Endothelial cell of umbilical vein (primary cell): ENCODE data around the gene KCP. TPM values are rescaled to one million over a fixed set of nuclear protein-coding genes. Genes with fewer than 3 reads are reported as not detected.

Source experiments
- BruUV-seq: library from RNA; stranded (reverse); fragments of 400-500 nt; replicated peaks from 2 replicates; lab custom pipeline; 2021; lab: Mats Ljungman, UMichigan
- CTCF ChIA-PET: fragments of 300-600, 350-600 bp; sonication (Branson Sonifier 250); formaldehyde crosslinking; loops from one replicate; lab custom pipeline; 2021; ENCODE audit warnings: antibody characterized with exemption, inconsistent platforms; lab: Charles Lee
- POLR2A ChIA-PET: fragments of 300-600, 350-600 bp; sonication (Branson Sonifier 250); formaldehyde crosslinking; loops from one replicate; lab custom pipeline; 2021; ENCODE audit warnings: antibody characterized with exemption, inconsistent platforms; lab: Charles Lee
- DNase-seq: peaks from one replicate; pipeline ENCODE4 v3.0.0-alpha.2; 2011; ENCODE audit warnings: low read depth, low spot score
- FAIRE-seq: peaks from 2 replicates; lab custom pipeline; 2011; peaks lifted over from hg19 to GRCh38; lab: Jason Lieb, UNC
- H2AFZ ChIP-seq: 2 replicates; pipeline ENCODE4 v1.6.0; 2012; ENCODE audit warnings: low read depth, low read length, control low read depth, inconsistent platforms
- H3K27ac ChIP-seq: 2 replicates; pipeline ENCODE4 v1.5.1; 2011; ENCODE audit warnings: low read depth, mild to moderate bottlenecking, control low read depth, low read length, moderate library complexity; ENCODE audit not compliant: insufficient read depth
- H3K27me3 ChIP-seq, 2 experiments: 2 replicates each; pipeline versions ENCODE4 v1.6.0 to v1.6.1; 2011; ENCODE audit warnings: low read length in 2 of 2, mixed read lengths in 1 of 2; ENCODE audit not compliant: control insufficient read depth in 2 of 2, insufficient read depth in 2 of 2
- H3K36me3 ChIP-seq, 2 experiments: 2 replicates in 1 of 2; 3 replicates in 1 of 2; pipeline ENCODE4 v1.5.1; 2011; ENCODE audit warnings: low read length in 2 of 2, mild to moderate bottlenecking in 1 of 2, moderate library complexity in 1 of 2; ENCODE audit not compliant: control insufficient read depth in 2 of 2, insufficient read depth in 2 of 2; ENCODE audit errors: extremely low read depth in 1 of 2
- H3K4me1 ChIP-seq: 3 replicates; pipeline ENCODE4 v1.5.1; 2011; ENCODE audit warnings: mild to moderate bottlenecking, low read length; ENCODE audit not compliant: control insufficient read depth, insufficient read depth; ENCODE audit errors: extremely low read depth
- H3K4me2 ChIP-seq: 2 replicates; pipeline ENCODE4 v1.6.1; 2011; ENCODE audit warnings: low read length, control low read depth, mixed read lengths; ENCODE audit not compliant: insufficient read depth
- H3K4me3 ChIP-seq, 3 experiments: fragments of 200-600 bp in 1 of 3; sonication (generic), shearing (Covaris generic) in 1 of 3; replicated peaks in 1 of 3; 2 replicates each; pipeline ENCODE4 v1.5.1; 2011 to 2016; ENCODE audit warnings: control low read depth in 3 of 3, low read length in 3 of 3, mild to moderate bottlenecking in 2 of 3, inconsistent platforms in 1 of 3, low read depth in 1 of 3, moderate library complexity in 1 of 3; ENCODE audit not compliant: insufficient read depth in 1 of 3
- H3K79me2 ChIP-seq: 2 replicates; pipeline ENCODE4 v1.6.0; 2012; ENCODE audit warnings: low read length, inconsistent platforms; ENCODE audit not compliant: control insufficient read depth, insufficient read depth
- H3K9ac ChIP-seq: replicated peaks from 2 replicates; pipeline ENCODE3; 2011; ENCODE audit warnings: low read length, control low read depth; ENCODE audit not compliant: insufficient read depth; ENCODE audit errors: extremely low read depth
- H3K9me1 ChIP-seq: replicated peaks from 3 replicates; pipeline ENCODE4 v1.6.0; 2011; ENCODE audit warnings: mild to moderate bottlenecking, low read length; ENCODE audit not compliant: control insufficient read depth, insufficient read depth; ENCODE audit errors: extremely low read depth
- H3K9me3 ChIP-seq: replicated peaks from 2 replicates; pipeline ENCODE4 v1.5.1; 2012; ENCODE audit warnings: low read length, inconsistent platforms; ENCODE audit not compliant: control insufficient read depth, insufficient read depth
- H4K20me1 ChIP-seq: replicated peaks from 2 replicates; pipeline ENCODE3; 2011; ENCODE audit warnings: mild to moderate bottlenecking, low read length; ENCODE audit not compliant: control insufficient read depth, insufficient read depth; ENCODE audit errors: extremely low read depth
- CTCF ChIP-seq, 2 donors: IDR thresholded peaks; 1 replicate in 1 of 2; 2 replicates in 1 of 2; pipeline ENCODE4 v1.5.1; 2011; ENCODE audit warnings: low read length in 2 of 2, mild to moderate bottlenecking in 2 of 2, moderate library complexity in 2 of 2, control low read depth in 1 of 2, inconsistent platforms in 1 of 2, low read depth in 1 of 2; ENCODE audit not compliant: insufficient read depth in 1 of 2; ENCODE audit errors: extremely low read depth in 1 of 2
- EZH2 ChIP-seq: IDR thresholded peaks from 2 replicates; pipeline ENCODE4 v1.6.1; 2012; ENCODE audit warnings: borderline replicate concordance, low read depth, mild to moderate bottlenecking, moderate library complexity, low read length, inconsistent platforms; ENCODE audit not compliant: severe bottlenecking
- dilution Hi-C: fragments of 300-500 bp; cut with MboI; formaldehyde crosslinking; loops from one replicate; pipeline ENCODE4 v1.15.0; 2019; ENCODE audit warnings: low sequenced_read_pairs; ENCODE audit not compliant: extremely low pct_ligation_motif_present
- intact Hi-C: fragments of 100-400 bp; cut with micrococcal nuclease; formaldehyde crosslinking; loops from one replicate; pipeline ENCODE4 v1.10.0; 2022
- polyA plus RNA-seq, 4 experiments: library from polyadenylated mRNA; depleted of rRNA in 3 of 4; stranded (reverse) in 3 of 4; unstranded in 1 of 4; fragments of >200 nt; gene quantifications; 2 replicates each; pipeline versions ENCODE4 v1.2.1 to v1.2.3, GENCODE V29; 2011 to 2012; ENCODE audit warnings: missing spikeins in 1 of 4
- total RNA-seq: library from RNA; stranded (reverse); gene quantifications from 2 replicates; pipeline ENCODE4 v1.2.3, GENCODE V29; 2021
- TF ChIP-seq, protein P1 (sequence below): IDR thresholded peaks from 2 replicates; pipeline ENCODE4 v1.6.1; 2011; ENCODE audit not compliant: insufficient read depth, insufficient read length

The KCP gene
- total and polyA plus RNA-seq, 2 donors (not counting 3 experiments of a cell fraction or from before 2014, with no cell fraction given): not detected

DNA sequence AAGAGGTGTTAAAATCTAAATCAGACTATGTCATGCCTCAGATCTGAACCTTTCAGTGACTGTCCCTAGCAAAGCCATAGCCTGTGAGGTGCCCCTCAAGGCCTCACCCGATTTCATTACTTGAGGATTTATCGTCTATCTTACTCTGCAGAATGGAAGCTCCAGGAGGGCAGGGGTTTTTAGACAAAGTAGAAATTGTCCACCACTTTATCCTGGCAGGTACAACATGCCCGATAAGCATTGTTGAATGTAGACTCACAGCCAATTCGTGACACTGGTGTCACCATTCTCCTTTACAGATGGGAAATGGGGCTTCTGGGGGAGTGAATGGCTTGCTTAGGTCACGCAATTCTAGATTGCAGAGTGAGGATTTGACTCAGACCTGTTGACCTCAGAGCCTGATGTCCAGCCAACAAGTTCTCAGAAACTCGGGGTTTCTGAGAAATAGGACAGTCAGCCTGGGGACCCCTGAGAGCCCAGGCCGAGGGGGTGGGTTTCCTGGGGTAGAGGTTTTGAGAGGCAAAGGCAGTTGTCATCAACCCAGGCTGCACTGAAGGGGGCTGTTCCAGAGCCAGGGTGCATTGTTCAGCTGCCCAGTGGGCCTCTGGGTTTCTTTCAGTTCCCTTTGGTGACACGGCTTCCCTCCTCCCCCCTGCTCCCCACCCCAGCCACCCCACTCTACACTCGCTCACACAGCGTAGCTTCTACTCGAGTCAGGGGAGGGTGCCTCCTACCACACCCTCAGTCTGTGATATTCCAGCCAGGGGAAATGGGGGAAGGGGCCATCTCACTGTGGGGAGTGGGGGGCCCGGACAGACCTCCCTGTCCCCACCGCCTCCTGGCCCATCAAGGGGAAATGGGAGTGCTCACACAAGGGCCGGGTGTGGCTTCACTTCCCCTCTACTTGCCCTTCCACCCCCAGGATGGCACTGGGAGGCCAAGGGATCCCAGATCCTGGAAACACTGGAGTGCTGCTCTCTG, 24.1 kb upstream of the KCP start:
- no TSS peak for BruUV-seq
- no peaks in the 10 kb centered on the region for H3K36me3 ChIP-seq
- ChIA-PET CTCF (no interaction called here), POLR2A (no interaction called here)
- H3K79me2 ChIP-seq: no peaks in the 10 kb centered on the region
- FAIRE-seq (no peak), DNase-seq (no peak)
- H3K4me3 ChIP-seq: no peak overlapping the region
- no peak overlapping the region for H3K4me2 ChIP-seq
- H3K9ac ChIP-seq: no peak overlapping the region
- dilution Hi-C loops (no loop called here), intact Hi-C loops (no loop called here)
- no peaks in the 10 kb centered on the region for H4K20me1 ChIP-seq
- no peak for TF ChIP-seq EZH2
- no peak for TF ChIP-seq CTCF (IDR thresholded peaks at IDR 0.05; ENCODE audit: extremely low read depth in 1 of 2, insufficient read depth in 1 of 2, low read depth in 1 of 2, low read length in 2 of 2)
- TF ChIP-seq, protein P1, sequence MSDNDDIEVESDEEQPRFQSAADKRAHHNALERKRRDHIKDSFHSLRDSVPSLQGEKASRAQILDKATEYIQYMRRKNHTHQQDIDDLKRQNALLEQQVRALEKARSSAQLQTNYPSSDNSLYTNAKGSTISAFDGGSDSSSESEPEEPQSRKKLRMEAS: no peak
- H3K27me3 ChIP-seq: peaks cover 23% of the 10 kb centered on the region in 2 experiments
- H3K9me3 ChIP-seq: no peaks in the 10 kb centered on the region
- H2AFZ ChIP-seq: no peak overlapping the region
- no peaks in the 10 kb centered on the region for H3K9me1 ChIP-seq
- peaks cover 7% of the 10 kb centered on the region for H3K4me1 ChIP-seq
- no peak overlapping the region for H3K27ac ChIP-seq
